HG03571 (cell line): ENCODE results near the gene NUP153.

Experiments
- ATAC-seq: cut with Tn5 transposase; IDR thresholded peaks from one replicate; pipeline ENCODE4 v1.9.1; 2021; ENCODE audit not compliant: unreplicated experiment

Gene NUP153

DNA sequence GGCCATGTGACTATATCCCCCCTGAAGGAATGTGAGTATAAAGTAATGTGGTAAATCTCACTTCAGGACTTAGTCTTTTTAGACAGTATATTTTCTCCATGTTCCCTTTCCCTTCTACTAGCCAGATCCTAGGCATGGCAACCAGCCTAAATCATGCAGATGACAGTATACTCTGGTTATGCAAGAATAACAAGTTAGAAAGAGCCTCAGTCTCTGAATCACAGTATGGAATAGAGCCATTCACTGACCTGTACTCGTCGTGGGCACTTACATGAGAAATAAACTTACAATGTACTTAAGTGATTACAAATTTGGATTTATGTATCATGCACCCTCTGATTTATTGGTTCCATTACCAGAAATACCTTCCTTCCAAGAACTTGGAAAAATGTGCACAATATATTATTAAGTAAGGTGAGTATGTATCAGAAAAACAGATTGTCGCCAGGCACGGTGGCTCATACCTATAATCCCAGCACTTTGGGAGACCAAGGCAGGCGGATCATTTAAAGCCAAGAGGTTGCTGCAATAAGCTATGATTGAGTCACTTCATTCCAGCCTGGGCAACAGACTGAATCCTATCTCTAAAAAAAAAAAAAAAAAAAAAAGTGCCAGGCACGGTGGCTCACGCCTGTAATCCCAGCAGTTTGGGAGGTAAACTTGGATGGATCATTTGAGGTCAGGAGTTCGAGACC is 131.7 kb downstream of the NUP153 start:
- no peak for ATAC-seq

DNA sequence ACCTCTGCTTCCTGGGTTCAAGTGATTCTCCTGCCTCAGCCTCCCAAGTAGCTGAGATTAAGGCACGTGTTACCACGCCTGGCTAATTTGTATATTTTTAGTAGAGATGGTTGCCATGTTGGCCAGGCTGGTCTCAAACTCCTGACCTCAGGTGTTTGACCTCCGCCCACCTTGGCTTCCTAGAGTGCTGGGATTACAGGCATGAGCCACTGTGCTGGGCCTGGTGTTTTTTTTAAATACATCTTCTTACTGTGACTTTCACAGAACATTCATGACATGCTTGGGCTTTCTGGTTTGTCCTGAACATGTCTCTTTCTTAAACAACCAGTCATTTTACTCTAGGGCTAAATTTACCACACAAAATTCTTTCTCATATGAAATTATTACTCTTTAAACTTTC is 141.3 kb downstream of the NUP153 start:
- no peak for ATAC-seq
